ENCODE measurements around the gene PRKAG2.

Gene PRKAG2

DNA sequence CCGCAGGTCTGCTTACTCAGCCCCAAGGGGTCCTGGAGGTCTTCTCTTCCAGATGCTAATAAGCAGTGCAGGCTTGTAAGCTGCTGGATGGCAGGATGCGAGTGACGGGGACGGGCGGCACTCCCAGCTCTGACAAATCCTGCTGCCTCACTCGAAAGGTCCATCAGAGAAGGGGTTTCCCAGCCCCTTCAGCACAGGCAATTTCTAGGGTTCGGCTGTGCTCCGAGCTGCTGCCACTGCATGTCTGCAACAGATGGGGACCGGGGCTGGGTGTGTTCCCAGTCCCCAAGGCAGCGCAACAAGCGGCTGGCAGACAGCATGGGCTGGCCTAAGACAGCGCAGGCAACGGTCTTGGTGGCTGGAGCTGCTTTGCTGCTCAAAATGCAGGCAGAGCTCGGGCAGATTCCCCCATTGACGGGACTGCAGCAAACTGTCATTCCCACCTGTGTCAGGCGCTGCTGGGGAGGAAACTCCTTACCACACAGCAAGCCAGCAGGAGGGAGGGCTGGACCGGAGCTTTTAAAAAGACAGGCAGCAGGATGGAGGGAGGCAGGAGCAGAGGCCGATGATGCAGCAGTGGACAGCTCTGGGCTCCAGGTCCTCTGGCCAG, 62.4 kb downstream of the PRKAG2 start:
- DNase-seq = peak; percentile 46

DNA sequence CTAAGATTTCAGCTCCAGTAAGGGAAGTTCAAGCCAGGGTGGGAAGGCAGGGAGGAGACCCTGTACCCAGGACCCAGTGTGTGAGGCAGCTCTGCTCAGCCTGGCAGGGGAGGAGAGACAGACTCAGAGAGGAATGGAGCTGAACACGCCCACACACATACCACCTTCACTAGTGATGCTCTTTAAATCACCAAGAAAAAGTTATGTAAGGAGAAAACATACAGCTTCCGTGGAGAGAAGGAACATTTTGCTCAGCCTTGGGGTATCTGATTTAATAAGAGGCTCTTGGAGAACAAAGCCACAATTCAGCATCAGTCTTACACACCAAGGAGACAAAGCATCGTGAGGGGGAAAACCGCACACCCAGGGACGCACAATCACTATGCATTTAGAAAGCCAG, 62.9 kb downstream of the PRKAG2 start:
- no peak for DNase-seq

DNA sequence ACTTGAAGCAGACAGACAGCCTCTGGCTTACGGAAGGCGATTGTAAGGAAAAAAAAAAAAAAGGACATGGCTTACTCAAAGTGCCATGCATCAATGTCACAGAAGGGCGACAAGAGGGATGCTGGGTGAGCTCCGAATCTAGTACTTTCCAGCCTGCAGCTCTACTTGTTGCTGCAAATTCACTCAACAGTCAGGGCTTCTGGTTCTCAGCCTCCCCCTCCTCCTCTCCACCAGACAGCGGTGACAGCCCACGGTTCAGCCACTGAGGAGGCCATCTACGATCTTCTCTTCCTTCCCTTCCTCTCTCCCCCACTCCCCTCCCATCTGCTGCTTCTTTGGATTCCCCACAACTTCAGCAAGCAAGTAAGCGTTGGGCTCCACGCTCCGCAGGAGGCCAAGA, 63.5 kb downstream of the PRKAG2 start:
- DNase-seq = no peak

- no peak for DNase-seq
Measured at GRCh38 chr7:151812967-151813366, 63.9 kb downstream of the PRKAG2 start.

GRCh38 chr7:151810441-151811232, 66.3 kb downstream of the PRKAG2 start:
- DNase-seq = no peak

- no peak for DNase-seq
Measured at GRCh38 chr7:151809864-151810170, 67.1 kb downstream of the PRKAG2 start.

DNA sequence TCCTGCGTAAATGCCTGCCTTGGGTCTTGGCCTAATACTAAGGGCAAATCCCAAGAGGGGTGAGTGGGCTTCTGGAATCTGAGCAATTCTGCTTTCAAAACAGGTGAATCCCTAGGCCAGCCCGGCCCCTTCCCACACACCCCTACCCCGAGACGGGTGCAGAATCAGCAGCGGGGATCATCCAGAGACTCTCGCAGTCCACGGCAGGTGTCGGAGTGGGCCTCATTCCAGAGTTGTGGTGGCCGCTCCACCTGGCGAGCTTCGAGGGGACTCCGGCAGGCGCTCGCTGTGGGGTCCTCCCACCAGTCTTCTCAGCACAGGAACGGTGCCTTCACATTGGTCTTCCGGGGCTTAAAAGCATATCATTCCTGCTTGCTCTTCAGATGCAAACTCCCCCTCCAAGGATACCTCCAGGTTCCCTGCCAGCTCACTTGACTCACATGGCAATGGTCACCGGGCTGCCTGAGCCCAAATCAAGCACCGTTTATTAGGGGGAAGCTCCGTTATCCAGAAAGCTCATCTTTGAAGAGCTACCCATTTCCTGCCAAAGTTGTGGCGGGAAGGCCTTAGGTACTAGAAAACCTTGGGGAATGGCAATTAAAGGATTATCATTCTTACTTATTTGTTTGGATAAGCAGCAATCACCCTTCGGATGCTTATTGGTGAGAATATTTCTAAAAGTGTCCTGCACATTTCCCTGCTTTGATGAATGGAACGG, 67.6 kb downstream of the PRKAG2 start:
- DNase-seq = no peak

DNA sequence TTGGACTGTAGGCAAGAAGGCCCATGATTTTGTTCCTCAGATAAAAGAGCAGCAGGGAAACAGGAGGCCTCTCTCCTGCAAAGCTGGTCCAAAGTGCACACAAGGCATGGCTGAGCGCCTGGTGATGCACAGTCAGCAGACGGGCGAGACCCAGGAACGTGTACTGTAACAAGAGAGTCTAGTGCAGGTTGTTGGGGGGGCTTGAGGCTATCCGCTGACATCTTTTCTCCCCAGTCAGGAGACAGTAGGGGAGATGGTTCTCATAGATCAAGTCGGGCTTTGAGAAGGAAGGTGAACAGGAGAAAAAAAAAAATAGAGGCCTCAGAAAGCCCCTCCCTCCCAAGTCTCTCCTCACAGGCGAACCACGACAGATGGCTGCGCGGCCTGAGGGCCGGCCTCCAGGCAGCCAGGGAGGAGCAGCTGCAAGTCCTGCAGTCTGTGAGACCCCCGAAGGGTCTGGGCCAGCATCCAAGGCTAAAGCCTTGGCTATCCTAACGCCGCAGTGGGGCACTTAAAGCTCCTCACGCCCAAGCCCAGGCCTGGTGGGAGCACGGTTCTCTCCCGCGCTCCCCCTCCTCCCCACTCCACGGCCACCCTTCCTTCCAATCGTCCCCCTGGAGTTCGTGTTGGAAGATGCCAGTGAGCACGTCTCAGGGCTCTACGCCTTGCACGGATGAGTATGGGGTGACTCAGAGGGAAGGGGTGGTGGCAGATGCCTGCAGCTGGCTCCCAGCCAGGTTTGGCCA, 68.3 kb downstream of the PRKAG2 start:
- peak; percentile 65 for DNase-seq

DNA sequence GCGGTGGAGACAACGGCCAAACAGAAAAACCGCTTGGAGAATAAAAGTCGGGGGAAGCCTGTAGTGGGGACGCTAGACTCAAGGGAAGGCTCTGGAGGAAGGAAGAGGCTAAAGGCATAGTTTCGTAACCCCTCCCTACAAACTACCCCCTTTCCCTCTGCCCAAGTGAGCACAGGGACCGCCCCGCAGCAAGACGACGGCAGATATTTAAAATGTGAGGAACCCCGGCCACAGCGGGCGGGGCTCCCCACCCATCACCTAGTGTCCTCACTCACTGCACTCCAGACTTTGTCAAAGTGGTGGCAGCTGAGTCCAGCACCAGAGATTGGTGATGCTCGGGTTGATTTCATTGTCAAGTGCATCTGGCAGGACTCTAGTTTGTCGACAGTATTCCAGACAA, 69.1 kb downstream of the PRKAG2 start:
- no peak for DNase-seq

- DNase-seq = no peak
Measured at GRCh38 chr7:151806952-151807775, 69.8 kb downstream of the PRKAG2 start.

- peak; percentile 10 for DNase-seq
Measured at GRCh38 chr7:151806204-151806603, 70.7 kb downstream of the PRKAG2 start.

DNA sequence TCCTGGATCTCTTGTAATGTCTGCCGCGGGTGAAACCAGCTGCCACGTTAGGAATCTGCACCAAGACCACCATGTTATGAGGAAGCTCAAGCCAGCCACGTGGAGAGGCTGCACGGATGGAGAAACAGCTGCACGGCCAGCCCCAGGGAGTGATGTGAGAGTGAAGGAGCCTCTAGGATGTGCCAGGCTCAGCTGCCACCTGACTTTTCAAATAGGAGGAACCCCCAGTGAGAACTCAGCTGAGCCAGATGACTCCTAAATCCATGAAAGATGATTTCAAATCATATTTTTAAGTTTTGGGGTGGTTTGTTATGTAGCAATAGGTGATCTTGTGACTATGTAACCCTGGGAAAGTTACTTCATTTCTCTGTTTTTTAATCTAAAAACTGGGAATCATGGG, 71.7 kb downstream of the PRKAG2 start:
- DNase-seq = no peak

GRCh38 chr7:151804756-151805155, 72.2 kb downstream of the PRKAG2 start:
- DNase-seq = no peak

DNA sequence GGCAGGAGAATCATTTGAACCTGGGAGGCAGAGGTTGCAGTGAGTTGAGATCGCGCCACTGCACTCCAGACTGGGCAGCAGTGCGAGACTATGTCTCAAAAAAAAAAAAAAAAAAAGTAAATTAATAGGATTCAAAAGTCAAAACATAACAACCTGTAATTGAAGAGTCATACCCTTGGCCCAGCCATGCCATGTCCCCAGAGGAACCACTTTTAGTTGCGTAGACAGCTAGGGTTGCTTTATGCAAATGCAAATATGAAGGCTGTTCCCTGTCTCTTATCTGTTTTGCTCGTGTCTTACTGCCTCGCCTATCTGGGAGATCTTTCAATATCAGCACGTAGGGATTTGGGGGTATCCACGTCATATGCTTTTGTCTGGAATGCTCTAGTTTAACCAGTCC, 73.1 kb downstream of the PRKAG2 start:
- no peak for DNase-seq

DNA sequence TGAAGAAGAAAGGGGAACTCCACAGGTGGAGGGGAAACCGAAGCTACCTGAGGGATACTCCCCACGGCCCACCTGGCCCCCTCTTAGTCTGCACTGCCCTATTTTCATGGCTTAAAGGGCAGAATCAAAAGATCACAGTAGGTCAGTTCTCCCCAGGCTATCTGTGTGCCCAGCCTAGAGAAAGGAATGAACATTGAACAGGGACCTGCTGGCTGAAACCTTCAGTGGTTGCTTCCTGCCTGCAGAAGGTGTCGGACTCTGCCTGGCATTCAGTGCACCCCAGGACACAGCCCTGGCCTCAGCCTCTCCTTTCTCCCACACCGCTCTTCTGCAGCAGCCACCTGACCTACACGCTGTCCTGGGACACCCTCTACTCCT, 74.5 kb downstream of the PRKAG2 start:
- no peak for DNase-seq

DNA sequence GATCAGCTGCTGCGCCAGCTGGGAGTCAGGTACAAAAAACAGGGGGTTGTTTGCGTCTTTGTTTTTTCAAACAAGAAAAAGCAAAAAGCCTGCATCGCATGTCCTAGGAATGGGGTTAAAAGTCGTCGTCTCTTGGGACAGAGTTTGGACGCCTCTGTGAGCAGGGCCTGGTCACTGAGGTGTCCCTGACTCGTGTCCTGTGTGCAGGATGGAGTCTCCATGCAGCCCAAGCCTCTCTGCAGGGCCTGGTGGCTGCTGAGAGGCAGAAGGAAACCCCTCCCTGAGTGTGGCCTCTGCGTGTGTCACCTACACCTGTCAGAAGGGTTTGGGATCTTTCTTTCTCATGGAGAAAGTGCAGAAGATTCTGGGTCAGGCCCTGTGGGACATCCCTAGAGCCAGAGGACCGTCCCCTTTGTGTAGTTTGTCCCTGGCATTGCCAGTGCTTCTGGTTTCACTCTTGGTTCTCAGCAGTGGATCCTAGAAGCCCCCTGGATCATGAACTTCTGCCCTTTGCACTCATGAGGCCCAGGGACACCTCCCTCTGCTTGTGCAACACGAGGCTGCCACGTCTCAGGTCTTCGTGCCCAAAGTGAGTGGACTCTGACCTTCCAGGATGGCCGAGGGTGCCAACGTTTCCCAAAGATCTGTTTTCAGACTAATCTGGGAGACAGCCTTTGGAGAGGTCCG, 75.0 kb downstream of the PRKAG2 start:
- no peak for DNase-seq

DNA sequence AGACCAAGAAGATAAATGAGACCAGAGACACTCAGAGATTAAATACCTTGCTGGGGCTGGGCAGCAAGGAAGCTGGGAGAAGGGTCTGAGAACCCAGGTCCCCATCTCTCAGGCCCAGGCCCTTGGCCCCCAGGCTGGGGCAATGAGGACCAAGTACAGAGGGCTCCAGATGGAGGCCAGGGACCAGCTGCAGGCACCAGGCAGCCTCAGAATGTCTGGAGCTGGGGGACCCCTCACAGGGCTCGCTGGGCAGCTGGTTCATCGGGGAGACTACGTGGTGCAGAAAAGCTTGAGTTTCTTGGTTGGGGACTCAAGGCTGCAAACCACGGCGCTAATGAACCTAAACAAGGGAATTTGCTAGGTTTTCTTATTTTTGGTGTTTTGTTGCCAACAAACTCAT, 75.6 kb downstream of the PRKAG2 start:
- no peak for DNase-seq

DNA sequence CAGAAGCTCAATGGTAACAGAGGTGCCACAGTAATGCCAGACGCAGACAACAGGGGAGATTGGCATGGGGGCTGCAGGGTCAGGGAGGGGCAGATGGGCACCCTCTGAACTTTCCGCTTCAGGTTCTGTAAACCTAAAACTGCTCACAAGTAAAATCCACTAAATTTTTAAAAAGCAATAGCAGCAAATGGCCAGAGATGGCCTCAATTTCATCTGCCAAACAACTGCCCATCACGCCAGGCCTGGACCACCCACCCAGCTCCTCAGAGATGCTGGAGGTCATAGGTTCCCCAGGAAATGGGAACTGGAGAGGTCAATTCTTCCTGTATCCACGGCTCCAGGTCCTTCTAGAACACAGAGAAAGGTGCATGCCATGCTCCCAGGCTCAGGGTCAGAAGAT, 76.1 kb downstream of the PRKAG2 start:
- no peak for DNase-seq

- no peak for DNase-seq
Measured at GRCh38 chr7:151800391-151800790, 76.5 kb downstream of the PRKAG2 start.

GRCh38 chr7:151799506-151799905, 77.4 kb downstream of the PRKAG2 start:
- DNase-seq = no peak

DNA sequence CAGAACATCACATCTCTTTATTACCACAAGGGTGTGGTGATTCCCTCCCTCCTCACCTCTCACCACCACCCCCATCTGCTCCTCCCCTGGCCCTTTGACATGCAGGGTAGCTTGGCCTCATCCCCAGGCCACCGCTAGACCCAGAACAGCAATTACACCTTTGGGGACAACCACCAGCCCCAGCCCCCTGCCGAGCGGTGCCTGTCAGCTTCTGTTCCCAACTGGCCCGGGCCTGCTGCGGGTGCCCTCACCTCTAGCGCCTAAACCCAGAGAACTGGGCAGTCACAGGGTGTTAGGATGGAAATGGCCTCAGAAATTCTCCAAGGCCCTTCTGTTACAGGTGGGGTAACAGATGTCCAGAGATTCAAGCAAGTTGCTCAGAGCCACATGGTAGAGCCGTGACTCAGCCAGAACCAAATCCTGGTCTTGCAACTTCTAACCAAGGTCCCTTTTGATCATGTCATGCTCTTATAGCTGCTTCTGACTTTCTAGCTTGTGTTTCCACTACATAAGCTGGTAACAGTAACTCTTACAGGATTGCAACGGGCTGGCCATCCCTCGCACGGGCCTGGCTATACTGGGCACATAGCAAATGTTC, 78.0 kb downstream of the PRKAG2 start:
- DNase-seq = no peak

Data from NCI-H69 (cell line).